PC-3 (cell line): ENCODE data around the gene POLR1D. TPM values are rescaled to one million over a fixed set of nuclear protein-coding genes. Genes with fewer than 3 reads are reported as not detected.

Source experiments
- ATAC-seq: fragments of 200-7000 bp; cut with Tn5 transposase; 2 replicates; pipeline ENCODE4 v1.9.1; 2020; ENCODE audit warnings: mild to moderate bottlenecking, moderate library complexity
- BruUV-seq: library from RNA; stranded (reverse); fragments of 400-500 nt; replicated peaks from 2 replicates; lab custom pipeline; 2021; lab: Mats Ljungman, UMichigan
- CTCF ChIA-PET: fragments of 300-600 bp; sonication (Branson Sonifier 250); formaldehyde crosslinking; loops from one replicate; lab custom pipeline; 2022; ENCODE audit warnings: antibody characterized with exemption; lab: Charles Lee
- POLR2A ChIA-PET: fragments of 300-600 bp; sonication (Branson Sonifier 250); formaldehyde crosslinking; loops from one replicate; lab custom pipeline; 2022; ENCODE audit warnings: antibody characterized with exemption; ENCODE audit not compliant: unreplicated experiment; lab: Charles Lee
- DNase-seq: peaks from one replicate; pipeline ENCODE4 v3.0.0-alpha.2; 2015
- H2AFZ ChIP-seq: fragments of 300-600 bp; sonication (generic); 2 replicates; pipeline ENCODE4 v1.6.0; 2016; ENCODE audit warnings: antibody characterized with exemption, low read length
- H3F3A ChIP-seq: fragments of 300-600 bp; sonication (generic); one replicate; pipeline ENCODE4 v1.6.0; 2017; ENCODE audit warnings: antibody characterized with exemption, low read length, control low read depth, mild to moderate bottlenecking; ENCODE audit not compliant: unreplicated experiment
- H3K27ac ChIP-seq: fragments of 300-600 bp; sonication (generic); 2 replicates; pipeline ENCODE4 v1.5.1; 2016; ENCODE audit warnings: mild to moderate bottlenecking, low read length
- H3K27me3 ChIP-seq: fragments of 300-600 bp; sonication (generic); 2 replicates; pipeline ENCODE4 v1.6.1; 2016; ENCODE audit warnings: low read length, mixed read lengths
- H3K36me3 ChIP-seq: fragments of 300-600 bp; sonication (generic); 2 replicates; pipeline ENCODE4 v1.6.1; 2016; ENCODE audit warnings: low read depth, mixed run types, low read length, mixed read lengths
- H3K4me1 ChIP-seq: fragments of 300-600 bp; sonication (generic); 2 replicates; pipeline ENCODE4 v1.5.1; 2016; ENCODE audit warnings: low read length; ENCODE audit not compliant: insufficient read depth
- H3K4me2 ChIP-seq: fragments of 300-600 bp; sonication (generic); 2 replicates; pipeline ENCODE4 v1.6.0; 2016; ENCODE audit warnings: low read length
- H3K4me3 ChIP-seq: fragments of 300-600 bp; sonication (generic); 2 replicates; pipeline ENCODE4 v1.5.1; 2016; ENCODE audit warnings: mild to moderate bottlenecking, low read length, mixed read lengths
- H3K79me2 ChIP-seq: fragments of 300-600 bp; sonication (generic); 2 replicates; pipeline ENCODE4 v1.6.1; 2017; ENCODE audit warnings: low read length, mixed read lengths
- H3K9ac ChIP-seq: fragments of 300-600 bp; sonication (generic); 2 replicates; pipeline ENCODE4 v1.6.0; 2016; ENCODE audit warnings: mild to moderate bottlenecking, low read length
- H3K9me2 ChIP-seq: fragments of 300-600 bp; sonication (generic); replicated peaks from 2 replicates; pipeline ENCODE4 v1.6.1; 2016; ENCODE audit warnings: mixed run types, low read length, mixed read lengths
- H3K9me3 ChIP-seq: fragments of 300-600 bp; sonication (generic); 2 replicates; pipeline ENCODE4 v1.6.1; 2016; ENCODE audit warnings: low read length, mixed read lengths
- H4K20me1 ChIP-seq: fragments of 300-600 bp; sonication (generic); 2 replicates; pipeline ENCODE4 v1.6.1; 2016; ENCODE audit warnings: low read length, mixed read lengths
- CTCF ChIP-seq: fragments of 300-600 bp; sonication (generic); conservative IDR thresholded peaks from 2 replicates; pipeline ENCODE4 v1.5.1; 2017; ENCODE audit warnings: antibody characterized with exemption, low read depth, mild to moderate bottlenecking, low read length
- EZH2 ChIP-seq: fragments of 300-600 bp; sonication (generic); IDR thresholded peaks from one replicate; pipeline ENCODE4 v1.6.1; 2017; ENCODE audit warnings: antibody characterized with exemption, mild to moderate bottlenecking, low read length; ENCODE audit not compliant: unreplicated experiment
- EZH2phosphoT487 ChIP-seq: fragments of 300-600 bp; sonication (generic); IDR thresholded peaks from 2 replicates; pipeline ENCODE4 v1.6.1; 2018; ENCODE audit warnings: mild to moderate bottlenecking, antibody characterized with exemption, low read length, borderline replicate concordance
- intact Hi-C: fragments of 100-400 bp; cut with micrococcal nuclease; formaldehyde crosslinking; loops from 2 replicates; pipeline ENCODE4 v1.9.0; 2023
- total RNA-seq: library from RNA; depleted of rRNA; stranded (reverse); fragments of >200 nt; gene quantifications from 2 replicates; pipeline ENCODE4 v1.2.3, GENCODE V29; 2014

The POLR1D gene
- total RNA-seq, 1 experiment from 2014 or later = 97.9 TPM

GRCh38 chr13:27632648-27633047 lies 11.0 kb downstream of the POLR1D start:
- no TSS peak for BruUV-seq
- H2AFZ ChIP-seq = no peak overlapping the region
- H3K27me3 ChIP-seq = no peaks in the 10 kb centered on the region
- intact Hi-C loops = no loop called here
- H4K20me1 ChIP-seq = no peaks in the 10 kb centered on the region
- no peak for TF ChIP-seq EZH2
- TF ChIP-seq CTCF = no peak
- TF ChIP-seq EZH2phosphoT487 = no peak
- no peak for DNase-seq
- H3F3A ChIP-seq = no peaks in the 10 kb centered on the region
- H3K4me1 ChIP-seq = no peaks in the 10 kb centered on the region
- H3K36me3 ChIP-seq = no peaks in the 10 kb centered on the region
- no peaks in the 10 kb centered on the region for H3K9me3 ChIP-seq
- no peak overlapping the region for H3K4me3 ChIP-seq
- ChIA-PET CTCF (no interaction called here), POLR2A (interaction anchor here (0.7 kb wide), 2 partner anchors 380 to 512 kb away, joined by 3 to 5 read pairs; no protein-coding TSS in a partner anchor)
- H3K4me2 ChIP-seq = no peak overlapping the region
- H3K9ac ChIP-seq = no peak overlapping the region
- no peaks in the 10 kb centered on the region for H3K9me2 ChIP-seq
- ATAC-seq = no peak
- H3K79me2 ChIP-seq = peaks cover 33% of the 10 kb centered on the region
- H3K27ac ChIP-seq = no peak overlapping the region

GRCh38 chr13:27634231-27634630 lies 12.5 kb downstream of the POLR1D start:
- ChIA-PET CTCF (no interaction called here), POLR2A (no interaction called here)
- Histone ChIP-seq H4K20me1 (no peaks in the 10 kb centered on the region), H3F3A (no peaks in the 10 kb centered on the region), H3K4me1 (no peaks in the 10 kb centered on the region), H2AFZ (no peak overlapping the region), H3K79me2 (peaks cover 24% of the 10 kb centered on the region), H3K9me3 (no peaks in the 10 kb centered on the region), H3K27me3 (no peaks in the 10 kb centered on the region), H3K36me3 (no peaks in the 10 kb centered on the region), H3K4me3 (no peak overlapping the region), H3K9me2 (no peaks in the 10 kb centered on the region), H3K27ac (no peak overlapping the region), H3K9ac (no peak overlapping the region), H3K4me2 (no peak overlapping the region)
- BruUV-seq = no TSS peak
- DNase-seq = no peak
- TF ChIP-seq EZH2phosphoT487 (no peak), CTCF (no peak), EZH2 (no peak)
- intact Hi-C loops = no loop called here
- ATAC-seq = no peak

- Histone ChIP-seq H3K4me3 (no peak overlapping the region), H3K27ac (no peak overlapping the region), H3F3A (no peaks in the 10 kb centered on the region), H3K4me2 (no peak overlapping the region), H3K9ac (no peak overlapping the region), H3K27me3 (no peaks in the 10 kb centered on the region), H3K9me3 (no peaks in the 10 kb centered on the region), H3K36me3 (no peaks in the 10 kb centered on the region), H3K9me2 (no peaks in the 10 kb centered on the region), H3K79me2 (peaks cover 26% of the 10 kb centered on the region), H2AFZ (no peak overlapping the region), H3K4me1 (no peaks in the 10 kb centered on the region), H4K20me1 (no peaks in the 10 kb centered on the region)
- no TSS peak for BruUV-seq
- DNase-seq (no peak), ATAC-seq (no peak)
- ChIA-PET CTCF (no interaction called here), POLR2A (no interaction called here)
- no peak for TF ChIP-seq EZH2
- TF ChIP-seq EZH2phosphoT487 = no peak
- TF ChIP-seq CTCF = no peak
- intact Hi-C loops = no loop called here
Measured at GRCh38 chr13:27634791-27635190, 13.1 kb downstream of the POLR1D start.
